ENCODE results near the gene PLCD3. TPM values are rescaled to one million over a fixed set of nuclear protein-coding genes. Genes with fewer than 3 reads are reported as not detected.
A peak's percentile ranks its signal among the peaks of the same experiment; 100 is the strongest.

The PLCD3 gene
- total RNA-seq, 1 donor from 2014 or later: 6.2 TPM

- no peak overlapping the region for H3K27ac Mint-ChIP-seq (ENCODE audit: unreplicated experiment)
- H3K4me3 Mint-ChIP-seq (ENCODE audit: unreplicated experiment): no peak overlapping the region
- no peaks in the 10 kb centered on the region for H3K36me3 Mint-ChIP-seq (ENCODE audit: unreplicated experiment)
These were observed 29.0 kb downstream of the PLCD3 start for GRCh38 chr17:45103269-45103795.

GRCh38 chr17:45102856-45103255 lies 29.5 kb downstream of the PLCD3 start:
- no peaks in the 10 kb centered on the region for H3K36me3 Mint-ChIP-seq (ENCODE audit: unreplicated experiment)
- peaks cover 14% of the 10 kb centered on the region for H3K4me1 Mint-ChIP-seq (ENCODE audit: low read depth, unreplicated experiment)
- no peaks in the 10 kb centered on the region for H3K27me3 Mint-ChIP-seq (ENCODE audit: unreplicated experiment)
- H3K27ac Mint-ChIP-seq (ENCODE audit: unreplicated experiment): no peak overlapping the region
- no peaks in the 10 kb centered on the region for H3K9me3 Mint-ChIP-seq (ENCODE audit: unreplicated experiment)
- no peak for DNase-seq
- H3K4me3 Mint-ChIP-seq (ENCODE audit: unreplicated experiment): no peak overlapping the region
- TF ChIP-seq CTCF (IDR thresholded peaks at IDR 0.05; ENCODE audit: partially characterized antibody, unreplicated experiment): no peak

More at GRCh38 chr17:45103269-45103795, 29.0 kb downstream of the PLCD3 start:
- TF ChIP-seq CTCF (IDR thresholded peaks at IDR 0.05; ENCODE audit: partially characterized antibody, unreplicated experiment): no peak
- no peaks in the 10 kb centered on the region for H3K27me3 Mint-ChIP-seq (ENCODE audit: unreplicated experiment)
- no peak for DNase-seq
- no peaks in the 10 kb centered on the region for H3K9me3 Mint-ChIP-seq (ENCODE audit: unreplicated experiment)
- H3K4me1 Mint-ChIP-seq (ENCODE audit: low read depth, unreplicated experiment): peaks cover 11% of the 10 kb centered on the region

GRCh38 chr17:45101883-45102811 lies 30.2 kb downstream of the PLCD3 start:
- DNase-seq: no peak
- Mint-ChIP-seq H3K27ac (ENCODE audit: unreplicated experiment) (no peak overlapping the region), H3K36me3 (ENCODE audit: unreplicated experiment) (no peaks in the 10 kb centered on the region), H3K4me1 (ENCODE audit: low read depth, unreplicated experiment) (peaks cover 14% of the 10 kb centered on the region), H3K9me3 (ENCODE audit: unreplicated experiment) (no peaks in the 10 kb centered on the region), H3K4me3 (ENCODE audit: unreplicated experiment) (peak overlapping the region; percentile 46), H3K27me3 (ENCODE audit: unreplicated experiment) (no peaks in the 10 kb centered on the region)
- TF ChIP-seq CTCF (IDR thresholded peaks at IDR 0.05; ENCODE audit: partially characterized antibody, unreplicated experiment): no peak

GRCh38 chr17:45101546-45101882 lies 30.8 kb downstream of the PLCD3 start:
- Mint-ChIP-seq H3K36me3 (ENCODE audit: unreplicated experiment) (no peaks in the 10 kb centered on the region), H3K27me3 (ENCODE audit: unreplicated experiment) (no peaks in the 10 kb centered on the region), H3K9me3 (ENCODE audit: unreplicated experiment) (no peaks in the 10 kb centered on the region), H3K27ac (ENCODE audit: unreplicated experiment) (no peak overlapping the region), H3K4me3 (ENCODE audit: unreplicated experiment) (peak overlapping the region; percentile 46), H3K4me1 (ENCODE audit: low read depth, unreplicated experiment) (peaks cover 14% of the 10 kb centered on the region)
- DNase-seq: no peak
- no peak for TF ChIP-seq CTCF (IDR thresholded peaks at IDR 0.05; ENCODE audit: partially characterized antibody, unreplicated experiment)

Data from glutamatergic neuron (in vitro differentiated cells).